HFFc6 (cell line): Measurements from ENCODE around the gene ANKLE1. TPM values are rescaled to one million over a fixed set of nuclear protein-coding genes. Genes with fewer than 3 reads are reported as not detected.

Experiments used
- DNase-seq: peaks from one replicate; pipeline ENCODE4 v3.0.0-alpha.2; 2018
- H3K27ac Mint-ChIP-seq: 2 replicates; pipeline ENCODE4 v1.8.0; 2020; ENCODE audit warnings: mild to moderate bottlenecking, mixed read lengths
- H3K27me3 Mint-ChIP-seq: 2 replicates; pipeline ENCODE4 v1.8.0; 2021; ENCODE audit warnings: mild to moderate bottlenecking, moderate library complexity, mixed read lengths; ENCODE audit not compliant: insufficient read depth
- H3K36me3 Mint-ChIP-seq: 2 replicates; pipeline ENCODE4 v1.8.0; 2021; ENCODE audit warnings: low read depth, mixed read lengths
- H3K4me1 Mint-ChIP-seq: 2 replicates; pipeline ENCODE4 v1.8.0; 2020; ENCODE audit warnings: low read depth, mixed read lengths
- H3K4me3 Mint-ChIP-seq: 2 replicates; pipeline ENCODE4 v1.8.0; 2020; ENCODE audit warnings: mild to moderate bottlenecking, moderate library complexity, mixed read lengths
- H3K9me3 Mint-ChIP-seq: 2 replicates; pipeline ENCODE4 v1.8.0; 2020; ENCODE audit warnings: mild to moderate bottlenecking, mixed read lengths
- CTCF ChIP-seq: fragments of 200-600 bp; sonication (generic); IDR thresholded peaks from 2 replicates; pipeline ENCODE4 v1.5.0; 2021; ENCODE audit warnings: antibody characterized with exemption, mild to moderate bottlenecking
- total RNA-seq, 6 experiments: library from RNA; stranded (reverse); fragmentation: NEBNext Ultra II Directional; extraction: Animal tissue kit (Norgen Biotek cat#: 25700); gene quantifications; 2 replicates in 1 of 6; 3 replicates in 5 of 6; pipeline ENCODE4 v1.2.3, GENCODE V29; 2021

The ANKLE1 gene
- total RNA-seq, 6 experiments from 2014 or later = 0.28 to 0.57 (median 0.43) TPM

GRCh38 chr19:17327654-17328516, 46.2 kb downstream of the ANKLE1 start:
- Mint-ChIP-seq H3K36me3 (peaks cover 6% of the 10 kb centered on the region), H3K9me3 (0 out of 2 replicates have a peak, but pooled peaks cover 4% of the 10 kb centered on the region), H3K27me3 (peaks cover 3% of the 10 kb centered on the region), H3K4me1 (peaks cover 1% of the 10 kb centered on the region), H3K27ac (no peak overlapping the region), H3K4me3 (no peak overlapping the region)
- no peak for TF ChIP-seq CTCF
- DNase-seq = no peak

GRCh38 chr19:17328517-17329365, 47.0 kb downstream of the ANKLE1 start:
- peaks cover 2% of the 10 kb centered on the region for H3K4me1 Mint-ChIP-seq
- H3K27me3 Mint-ChIP-seq = peaks cover 3% of the 10 kb centered on the region
- H3K27ac Mint-ChIP-seq = no peak overlapping the region
- 0 out of 2 replicates have a peak, but pooled peaks cover 4% of the 10 kb centered on the region for H3K9me3 Mint-ChIP-seq
- no peak for DNase-seq
- no peak for TF ChIP-seq CTCF
- no peak overlapping the region for H3K4me3 Mint-ChIP-seq
- peaks cover 10% of the 10 kb centered on the region for H3K36me3 Mint-ChIP-seq

- TF ChIP-seq CTCF = no peak
- Mint-ChIP-seq H3K36me3 (peaks cover 10% of the 10 kb centered on the region), H3K27ac (no peak overlapping the region), H3K4me3 (no peak overlapping the region), H3K27me3 (peaks cover 3% of the 10 kb centered on the region), H3K9me3 (0 out of 2 replicates have a peak, but pooled peaks cover 4% of the 10 kb centered on the region), H3K4me1 (peaks cover 6% of the 10 kb centered on the region)
- DNase-seq = no peak
These were observed 47.9 kb downstream of the ANKLE1 start for GRCh38 chr19:17329366-17330261.

GRCh38 chr19:17330262-17331044, 48.8 kb downstream of the ANKLE1 start:
- H3K27ac Mint-ChIP-seq = no peak overlapping the region
- no peak for DNase-seq
- TF ChIP-seq CTCF = no peak
- H3K4me1 Mint-ChIP-seq = peaks cover 12% of the 10 kb centered on the region
- 0 out of 2 replicates have a peak, but pooled peaks cover 4% of the 10 kb centered on the region for H3K9me3 Mint-ChIP-seq
- H3K36me3 Mint-ChIP-seq = peaks cover 10% of the 10 kb centered on the region
- H3K4me3 Mint-ChIP-seq = no peak overlapping the region
- peaks cover 5% of the 10 kb centered on the region for H3K27me3 Mint-ChIP-seq
